Erythroblast (primary cell): ENCODE results near the gene KIF16B.

Experiments
- GATA1 ChIP-seq: IDR thresholded peaks from 2 replicates; pipeline ENCODE4 v1.6.1; 2011; ENCODE audit warnings: low read depth, mild to moderate bottlenecking, control low read depth, low read length, moderate library complexity
- POLR2A ChIP-seq: IDR thresholded peaks from 2 replicates; pipeline ENCODE4 v1.6.1; 2011; ENCODE audit warnings: mild to moderate bottlenecking, low read length

GRCh38 chr20:16601047-16601446 is 27.8 kb upstream of the KIF16B start:
- TF ChIP-seq POLR2A: no peak
- no peak for TF ChIP-seq GATA1
